CD4-positive, alpha-beta T cell treated with Interleukin-6 at 100 ng/mL for 8 hours (primary cell): ENCODE measurements around the gene C12orf76.
"Not testable (repeated sequence)": the region's sequence is repeated elsewhere in the genome, so short reads cannot be mapped to it uniquely, and the experiment has no call there.

Experiments used
- DNase-seq: peaks from one replicate; pipeline ENCODE4 v3.0.0-alpha.2; 2020; ENCODE audit warnings: mixed read lengths, low spot score

C12orf76 gene

GRCh38 chr12:110023059-110023980 is 25.0 kb downstream of the C12orf76 start:
- DNase-seq, result no peak

DNA sequence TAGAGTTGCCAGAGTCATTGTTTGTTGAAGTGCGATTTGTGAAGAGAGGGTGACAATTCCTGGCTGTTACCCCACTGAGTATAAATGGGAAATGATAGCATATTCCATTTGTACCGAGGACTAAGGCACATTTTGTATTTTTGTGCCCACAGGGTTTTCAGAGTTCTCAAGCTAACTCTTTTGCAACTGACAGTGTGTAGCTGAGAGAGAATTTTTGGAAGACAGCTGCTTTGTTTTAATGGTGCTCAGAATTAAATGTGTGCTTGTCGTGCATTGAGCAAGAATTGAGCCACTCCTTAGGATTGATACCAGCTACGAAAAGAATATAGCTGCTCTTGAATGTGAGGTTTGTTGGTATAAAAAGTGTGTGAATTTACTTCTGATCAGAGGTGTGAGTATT is 27.4 kb downstream of the C12orf76 start:
- no peak for DNase-seq

DNA sequence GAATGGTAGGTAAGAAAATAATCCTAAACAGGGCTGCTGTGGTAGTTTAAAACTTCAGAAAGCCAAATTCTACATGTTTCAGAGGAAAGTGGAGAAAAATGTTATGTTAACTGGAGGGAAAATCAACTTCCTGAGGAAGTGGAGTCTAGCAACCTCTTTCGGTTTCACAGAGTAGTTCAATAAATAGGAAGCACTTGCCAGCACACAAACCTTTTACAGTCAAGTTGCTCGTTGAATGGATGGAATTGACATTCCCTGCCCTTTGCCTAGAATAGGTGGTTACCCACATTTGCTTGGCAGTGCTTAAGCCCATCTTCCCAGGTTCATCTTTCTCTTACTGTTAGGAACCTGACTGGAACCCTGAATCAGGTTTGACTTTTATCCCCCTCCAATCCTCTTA is 33.2 kb downstream of the C12orf76 start:
- DNase-seq, result peak; percentile 45

GRCh38 chr12:110012659-110013058 is 35.7 kb downstream of the C12orf76 start:
- DNase-seq, result no peak

DNA sequence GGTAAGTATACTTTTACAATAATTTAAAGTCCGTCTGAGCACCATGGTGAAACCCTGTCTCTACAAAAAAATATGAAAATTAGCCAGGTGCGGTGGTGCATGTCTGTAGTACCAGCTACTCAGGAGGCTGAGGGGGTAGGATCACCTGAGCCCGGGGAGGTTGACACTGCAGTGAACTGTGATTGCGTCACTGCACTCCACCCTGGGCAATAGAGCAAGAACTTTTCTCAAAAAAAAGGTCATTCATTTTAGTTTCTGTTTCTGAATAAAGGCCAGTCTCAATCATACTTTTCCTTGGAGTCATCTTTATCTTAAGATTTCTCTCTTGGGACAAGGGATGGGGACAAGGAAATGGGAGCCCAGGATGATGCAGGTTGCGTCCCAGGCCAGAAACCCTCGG is 36.2 kb downstream of the C12orf76 start:
- no peak for DNase-seq

GRCh38 chr12:110010853-110011723 is 37.2 kb downstream of the C12orf76 start:
- no peak for DNase-seq

GRCh38 chr12:110008681-110009398 is 39.5 kb downstream of the C12orf76 start:
- not testable (repeated sequence) for DNase-seq

DNA sequence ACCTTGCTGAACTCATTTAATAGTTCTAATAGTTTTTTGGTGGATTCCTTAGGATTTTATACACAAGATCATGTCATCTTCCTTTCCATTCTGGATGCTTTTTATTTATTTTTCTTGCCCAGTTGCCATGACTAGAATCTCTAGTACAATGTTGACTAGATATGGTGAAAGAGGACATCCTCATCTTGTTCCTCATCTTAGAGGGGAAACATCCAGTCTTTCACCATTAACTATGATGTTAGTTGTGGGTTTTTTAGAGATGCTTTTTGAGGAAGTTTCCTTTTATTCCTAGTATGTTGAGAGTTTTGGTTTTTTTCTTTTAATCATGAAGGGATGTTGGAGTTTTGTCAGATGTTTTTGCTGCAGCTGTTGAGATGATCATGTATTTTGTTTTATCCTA is 40.4 kb downstream of the C12orf76 start:
- DNase-seq, result no peak

- no peak for DNase-seq
These were observed 42.2 kb downstream of the C12orf76 start for GRCh38 chr12:110006115-110006514.

DNA sequence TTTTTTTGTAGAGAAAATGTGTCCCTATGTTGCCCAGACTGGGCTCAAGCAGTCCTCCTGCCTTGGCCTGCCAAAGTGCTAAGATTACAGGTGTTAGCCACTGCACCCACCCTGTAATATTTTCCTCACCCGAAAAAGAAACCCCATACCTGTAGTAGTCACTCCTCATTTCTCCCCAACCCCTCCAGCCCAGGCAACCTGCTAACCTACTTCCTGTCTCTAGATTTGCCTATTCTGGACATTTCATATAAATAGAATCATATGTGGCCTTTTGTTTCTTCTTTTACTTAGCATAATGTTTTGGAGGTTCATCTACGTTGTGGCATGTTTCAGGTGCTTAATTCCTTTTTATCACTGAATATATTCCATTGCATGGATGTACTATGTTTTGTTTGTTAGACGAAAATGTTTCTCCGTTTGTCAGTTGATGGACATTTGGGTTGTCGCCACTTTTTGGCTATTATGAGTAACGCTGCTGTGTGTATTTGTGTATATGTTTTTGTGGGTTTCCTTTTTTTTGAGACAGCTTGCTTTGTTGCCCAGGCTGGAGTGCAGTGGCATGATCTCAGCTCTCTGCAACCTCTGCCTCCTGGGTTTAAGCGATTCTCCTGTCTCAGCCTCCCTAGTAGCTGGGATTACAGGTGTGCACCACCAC is 42.9 kb downstream of the C12orf76 start:
- peak; percentile 29 for DNase-seq

- DNase-seq, result no peak
These were observed 43.7 kb downstream of the C12orf76 start for GRCh38 chr12:110004598-110004997.

GRCh38 chr12:110002676-110003515 is 45.4 kb downstream of the C12orf76 start:
- no peak for DNase-seq

DNA sequence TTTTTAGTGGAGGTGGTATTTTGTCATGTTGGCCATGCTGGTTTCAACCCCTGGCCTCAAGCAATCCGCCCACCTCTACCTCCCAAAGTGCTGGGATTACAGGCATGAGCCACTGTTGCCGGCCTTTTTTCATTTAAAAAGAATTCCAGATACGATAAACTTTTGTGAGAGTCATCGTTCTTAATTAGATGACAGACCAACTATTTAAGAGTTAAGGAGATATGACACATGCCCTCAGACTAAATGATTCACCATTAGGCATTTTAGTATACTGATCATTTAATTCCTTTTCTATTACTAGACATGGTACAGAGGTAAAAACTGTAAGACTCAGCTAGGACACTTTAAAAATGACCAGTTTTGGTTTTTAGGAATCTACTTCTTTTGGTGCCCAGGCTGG is 46.7 kb downstream of the C12orf76 start:
- no peak for DNase-seq

DNA sequence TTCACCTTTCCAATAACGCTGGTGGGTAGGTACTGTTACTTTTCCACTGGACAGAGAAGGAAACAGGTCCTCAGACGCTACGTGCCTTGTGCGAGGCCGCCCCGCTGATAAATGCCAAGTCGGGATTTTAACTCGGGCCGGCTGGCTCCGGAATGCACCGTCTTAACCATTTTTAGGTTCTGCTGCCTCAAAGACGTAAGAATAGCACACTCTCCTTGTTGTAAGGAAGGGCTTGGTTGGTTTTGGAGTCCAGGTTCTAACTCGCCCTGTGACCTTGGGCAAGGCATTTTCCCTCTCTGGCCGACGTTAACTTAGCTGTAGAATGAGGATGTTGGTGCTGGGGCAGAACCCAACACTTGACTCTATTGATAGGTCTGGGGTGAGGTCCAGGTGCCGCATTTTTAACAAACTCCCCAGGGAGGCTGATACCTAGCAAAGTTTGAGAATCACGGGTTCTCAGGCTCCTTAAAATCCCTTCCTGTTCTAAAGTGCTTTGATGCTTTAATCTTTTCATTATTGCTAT is 48.3 kb downstream of the C12orf76 start:
- no peak for DNase-seq

DNA sequence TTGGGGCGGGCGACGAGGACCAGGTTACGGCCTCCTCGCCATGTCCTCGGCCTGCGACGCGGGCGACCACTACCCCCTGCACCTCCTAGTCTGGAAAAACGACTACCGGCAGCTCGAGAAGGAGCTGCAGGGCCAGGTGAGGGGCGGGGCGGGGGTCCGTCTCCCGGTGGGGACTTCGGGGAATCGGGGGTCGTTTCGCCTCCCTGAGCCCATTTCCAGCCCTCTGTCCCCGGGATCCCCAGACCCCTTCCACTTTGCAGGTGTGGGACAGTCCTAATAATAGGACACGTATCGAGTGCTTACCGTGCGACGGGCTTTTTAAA is 48.7 kb downstream of the C12orf76 start:
- no peak for DNase-seq

GRCh38 chr12:109998904-109999648 is 49.2 kb downstream of the C12orf76 start, which contains the start of gene ANKRD13A:
ANKRD13A (plus strand) TSS chr12:109999430; CDS start chr12:109999689, 259 bp downstream.
- DNase-seq, result peak; percentile 93

DNA sequence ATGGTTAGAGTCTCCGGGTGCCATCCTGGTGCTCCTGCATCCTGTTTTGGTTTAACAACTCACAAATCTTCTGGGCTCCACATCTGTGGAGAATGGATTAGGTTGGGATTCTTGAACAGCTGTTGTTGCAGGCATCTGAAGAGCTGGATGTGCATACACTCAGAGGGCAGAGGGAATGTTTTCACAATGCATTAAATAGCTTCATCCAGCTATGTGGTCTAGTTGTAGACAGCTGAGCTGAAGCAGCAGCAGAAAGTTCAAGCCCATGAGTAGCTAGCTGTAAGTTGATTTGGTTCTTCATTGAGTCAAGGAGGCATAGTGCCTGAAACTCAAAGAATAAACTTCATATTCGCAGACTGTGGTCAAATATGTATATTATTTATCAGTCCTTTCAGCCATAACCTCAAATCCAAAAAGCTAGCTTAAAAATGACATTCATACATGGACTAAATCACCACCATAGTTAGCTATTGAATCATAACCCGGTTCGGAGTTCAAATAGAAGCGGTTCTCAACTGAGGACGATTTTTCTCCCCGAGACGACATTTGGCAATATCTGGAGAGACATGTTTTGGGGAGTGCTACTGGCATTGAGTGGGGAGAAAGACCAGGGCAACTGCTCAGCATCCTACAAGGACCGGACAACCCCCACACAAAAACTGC is 50.0 kb downstream of the C12orf76 start:
- no peak for DNase-seq

DNA sequence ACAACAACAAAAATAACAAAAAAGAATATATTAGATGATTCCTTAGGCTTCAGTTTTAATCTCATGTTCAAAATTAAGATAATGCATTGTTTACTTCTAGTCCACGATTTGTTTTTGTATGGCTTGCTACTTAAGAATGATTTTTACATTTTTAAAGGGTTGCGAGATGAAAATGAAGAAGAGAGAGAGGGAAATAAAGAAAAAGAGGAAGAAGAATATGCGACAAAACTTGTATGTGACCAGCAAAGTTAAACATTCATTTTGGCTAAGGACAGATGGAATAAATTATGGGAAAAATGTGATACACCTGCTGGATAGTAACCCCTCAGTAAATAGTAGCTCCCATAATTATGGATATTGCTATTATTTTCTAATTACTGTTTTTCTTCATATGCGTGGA is 50.9 kb downstream of the C12orf76 start:
- DNase-seq, result no peak

DNA sequence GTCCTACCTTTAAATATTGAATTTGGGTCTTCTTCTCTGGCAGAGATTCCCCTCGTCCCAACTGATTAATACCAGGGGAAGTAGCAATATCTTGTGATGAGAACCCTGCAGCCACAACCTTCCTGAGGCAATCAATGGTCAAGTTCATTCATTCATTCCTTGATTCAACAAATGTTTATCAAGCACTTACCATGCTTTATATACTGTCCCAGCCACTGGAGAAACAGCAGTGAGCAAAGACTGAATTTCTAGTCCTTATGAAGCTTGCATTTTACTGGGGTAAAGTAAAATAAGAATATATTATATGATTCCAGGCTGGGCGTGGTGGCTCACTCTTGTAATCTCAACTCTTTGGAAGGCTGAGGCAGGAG is 51.9 kb downstream of the C12orf76 start:
- no peak for DNase-seq
